COLO668 (cell line): ENCODE data around the gene VGLL1.
A peak's percentile ranks its signal among the peaks of the same experiment; 100 is the strongest.

Source experiments
- DNase-seq: peaks from one replicate; lab custom pipeline; 2025; ENCODE audit not compliant: unreplicated experiment; lab: John Stamatoyannopoulos, UW

The VGLL1 gene

GRCh38 chrX:136531951-136532350, at the start of gene VGLL1:
Gene VGLL1 (plus strand): TSS chrX:136532215. CDS start chrX:136536021, 3,806 bp downstream.
- no peak for DNase-seq

GRCh38 chrX:136487647-136488046, 44.4 kb upstream of the VGLL1 start, which contains the start of gene BRS3:
Gene BRS3 (plus strand): TSS chrX:136487947. CDS start chrX:136488115, 168 bp downstream.
- no peak for DNase-seq

GRCh38 chrX:136488706-136489105, 43.3 kb upstream of the VGLL1 start:
- DNase-seq: no peak

- no peak for DNase-seq
These were observed 40.2 kb upstream of the VGLL1 start for GRCh38 chrX:136491832-136492231.

- no peak for DNase-seq
These were observed 39.0 kb upstream of the VGLL1 start for GRCh38 chrX:136493011-136493410.

GRCh38 chrX:136495043-136495442, 37.0 kb upstream of the VGLL1 start:
- DNase-seq: no peak

- peak; percentile 14 for DNase-seq
These were observed 35.7 kb upstream of the VGLL1 start for GRCh38 chrX:136496186-136496763.

GRCh38 chrX:136496764-136497555, 35.1 kb upstream of the VGLL1 start:
- DNase-seq: peak; percentile 92

GRCh38 chrX:136497556-136498052, 34.4 kb upstream of the VGLL1 start, which contains the start of gene HTATSF1:
Gene HTATSF1 (plus strand): TSS chrX:136497592. CDS start chrX:136497685, 93 bp downstream.
- peak; percentile 41 for DNase-seq

GRCh38 chrX:136519069-136519468, 12.9 kb upstream of the VGLL1 start:
- DNase-seq: no peak

GRCh38 chrX:136523770-136524169, 8.2 kb upstream of the VGLL1 start:
- DNase-seq: no peak

GRCh38 chrX:136525738-136526606, 6.0 kb upstream of the VGLL1 start:
- DNase-seq: no peak

GRCh38 chrX:136528645-136529315, 3.2 kb upstream of the VGLL1 start:
- DNase-seq: peak; percentile 12

- DNase-seq: no peak
These were observed 2.2 kb upstream of the VGLL1 start for GRCh38 chrX:136529795-136530194.

- no peak for DNase-seq
These were observed 2.1 kb downstream of the VGLL1 start for GRCh38 chrX:136534131-136534530.

GRCh38 chrX:136538811-136539210, 6.8 kb downstream of the VGLL1 start:
- DNase-seq: no peak

GRCh38 chrX:136540226-136540625, 8.2 kb downstream of the VGLL1 start:
- no peak for DNase-seq

- no peak for DNase-seq
These were observed 9.3 kb downstream of the VGLL1 start for GRCh38 chrX:136541294-136541693.

GRCh38 chrX:136542281-136542680, 10.3 kb downstream of the VGLL1 start:
- DNase-seq: no peak

GRCh38 chrX:136546371-136546781, 14.4 kb downstream of the VGLL1 start:
- no peak for DNase-seq

- DNase-seq: no peak
These were observed 17.2 kb downstream of the VGLL1 start for GRCh38 chrX:136549226-136549625.
